NCI-H748 (cell line): ENCODE data around the gene PPP1CB.
"Not testable (repeated sequence)": the region's sequence is repeated elsewhere in the genome, so short reads cannot be mapped to it uniquely, and the experiment has no call there.

Source experiments
- DNase-seq: peaks from one replicate; lab custom pipeline; 2025; ENCODE audit not compliant: unreplicated experiment; lab: John Stamatoyannopoulos, UW

PPP1CB gene

DNA sequence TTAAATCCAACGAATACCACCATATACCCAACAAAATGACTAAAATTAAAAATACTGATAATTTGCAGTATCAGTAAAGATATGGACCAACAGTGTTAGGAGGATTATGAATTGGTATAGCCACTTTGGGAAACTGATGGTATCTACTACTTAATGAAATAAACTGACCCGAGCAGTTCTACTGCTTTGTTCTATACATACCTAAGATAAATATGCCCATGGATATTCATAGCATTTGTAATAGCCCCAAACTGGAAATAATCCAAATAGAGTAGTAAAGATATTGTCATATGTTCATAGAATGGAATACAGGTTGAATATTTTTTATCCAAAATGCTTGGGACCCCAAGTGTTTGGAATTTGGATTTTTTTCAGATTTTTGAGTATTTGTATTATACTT is 20.7 kb downstream of the PPP1CB start:
- no peak for DNase-seq

DNA sequence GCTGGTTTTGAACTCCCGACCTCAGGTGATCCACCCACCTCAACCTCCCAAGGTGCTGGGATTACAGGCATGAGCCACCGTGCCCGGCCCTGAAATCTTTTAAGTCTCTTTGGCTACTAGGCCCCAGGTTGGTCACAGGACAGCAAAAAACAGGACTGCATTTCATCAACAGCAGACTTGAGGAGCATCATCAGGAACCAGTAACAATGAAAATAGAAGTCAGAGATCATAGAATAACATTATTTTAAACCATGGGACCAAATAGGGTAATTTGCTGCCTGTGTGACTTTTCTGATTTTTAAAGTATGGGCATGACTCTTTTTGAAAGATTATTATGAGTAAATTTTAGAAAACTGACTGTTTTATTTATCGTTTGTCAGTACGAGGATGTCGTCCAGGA is 24.8 kb downstream of the PPP1CB start:
- no peak for DNase-seq

GRCh38 chr2:28778392-28778791 is 26.8 kb downstream of the PPP1CB start:
- DNase-seq: no peak

- no peak for DNase-seq
Observed at GRCh38 chr2:28779001-28779400, 27.4 kb downstream of the PPP1CB start.

DNA sequence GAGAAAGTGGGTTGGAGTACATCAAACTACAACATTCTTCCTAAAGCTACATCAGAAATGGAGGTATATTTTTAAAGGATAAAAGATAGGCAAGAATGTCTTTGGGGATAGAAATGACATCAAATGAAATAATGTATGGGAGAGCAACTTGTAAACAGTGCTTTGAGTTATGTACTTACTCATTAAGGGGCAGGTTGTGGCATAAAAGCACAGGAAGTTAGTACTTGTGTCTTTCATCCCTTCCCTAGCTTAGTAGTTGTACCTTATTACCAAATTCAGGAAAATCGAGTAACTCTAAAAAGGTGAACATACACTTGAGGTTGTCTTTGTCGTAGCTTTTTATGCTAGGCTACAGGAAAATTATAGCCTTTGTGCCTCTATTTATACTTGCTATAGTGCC is 28.9 kb downstream of the PPP1CB start:
- no peak for DNase-seq

DNA sequence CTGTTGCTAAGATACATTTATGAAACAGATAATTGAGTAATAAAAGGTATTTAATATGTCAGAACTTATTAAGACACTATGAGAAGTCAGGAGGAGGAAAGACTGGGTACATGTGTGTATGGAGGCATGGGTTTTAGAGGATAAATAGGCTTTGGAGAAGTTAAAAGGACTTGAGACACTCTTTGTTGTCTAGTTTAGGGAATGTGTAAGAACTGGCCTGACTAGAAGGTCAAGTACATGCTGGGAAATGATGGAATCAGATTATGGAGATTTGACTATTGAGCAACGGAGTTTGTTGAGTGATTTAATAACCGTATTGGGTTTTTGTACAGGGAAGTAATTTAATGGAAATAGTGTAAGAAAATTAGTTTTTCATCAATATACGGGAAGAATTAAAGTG is 30.8 kb downstream of the PPP1CB start:
- DNase-seq: no peak

DNA sequence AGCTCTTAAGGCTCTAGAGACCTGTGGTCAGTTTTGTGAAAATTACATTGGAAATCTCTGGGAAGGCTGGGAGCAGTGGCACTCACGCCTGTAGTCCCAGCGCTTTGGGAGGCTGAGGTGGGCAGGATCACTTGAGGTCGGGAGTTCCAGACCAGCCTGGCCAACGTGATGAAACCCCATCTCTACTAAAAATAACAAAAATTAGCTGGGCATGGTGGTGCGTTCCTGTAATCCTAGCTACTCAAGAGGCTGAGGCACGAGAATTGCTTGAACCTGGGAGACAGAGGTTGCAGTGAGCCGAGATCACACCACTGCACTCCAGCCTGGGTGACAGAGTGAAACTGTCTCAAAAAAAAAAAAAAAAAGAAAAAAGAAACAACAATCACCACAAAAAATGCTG is 32.9 kb downstream of the PPP1CB start:
- DNase-seq: not testable (repeated sequence)

- DNase-seq: no peak
Observed at GRCh38 chr2:28796620-28797019, 45.0 kb downstream of the PPP1CB start.

DNA sequence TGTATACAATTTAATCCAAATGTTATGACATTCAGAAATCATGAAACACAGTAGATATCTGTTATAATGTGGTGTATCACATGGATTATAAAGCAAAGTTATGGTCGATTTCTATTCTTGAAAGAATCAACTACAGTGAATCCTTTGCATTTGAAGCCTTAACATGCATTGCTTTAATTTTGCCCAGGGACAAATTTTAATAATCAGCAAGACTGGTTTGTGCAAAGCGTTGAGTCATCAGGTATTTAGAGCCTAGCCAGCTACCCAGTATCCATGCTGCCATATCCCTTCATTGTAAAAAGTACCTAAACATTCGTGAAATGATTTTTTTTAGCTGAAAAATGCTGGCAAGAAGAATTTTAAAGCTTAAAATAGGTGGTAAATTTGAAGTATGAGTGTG is 50.1 kb downstream of the PPP1CB start:
- no peak for DNase-seq

GRCh38 chr2:28802975-28803429 is 51.4 kb downstream of the PPP1CB start:
- DNase-seq: no peak

GRCh38 chr2:28809927-28810326 is 58.3 kb downstream of the PPP1CB start:
- peak; percentile 28 for DNase-seq

DNA sequence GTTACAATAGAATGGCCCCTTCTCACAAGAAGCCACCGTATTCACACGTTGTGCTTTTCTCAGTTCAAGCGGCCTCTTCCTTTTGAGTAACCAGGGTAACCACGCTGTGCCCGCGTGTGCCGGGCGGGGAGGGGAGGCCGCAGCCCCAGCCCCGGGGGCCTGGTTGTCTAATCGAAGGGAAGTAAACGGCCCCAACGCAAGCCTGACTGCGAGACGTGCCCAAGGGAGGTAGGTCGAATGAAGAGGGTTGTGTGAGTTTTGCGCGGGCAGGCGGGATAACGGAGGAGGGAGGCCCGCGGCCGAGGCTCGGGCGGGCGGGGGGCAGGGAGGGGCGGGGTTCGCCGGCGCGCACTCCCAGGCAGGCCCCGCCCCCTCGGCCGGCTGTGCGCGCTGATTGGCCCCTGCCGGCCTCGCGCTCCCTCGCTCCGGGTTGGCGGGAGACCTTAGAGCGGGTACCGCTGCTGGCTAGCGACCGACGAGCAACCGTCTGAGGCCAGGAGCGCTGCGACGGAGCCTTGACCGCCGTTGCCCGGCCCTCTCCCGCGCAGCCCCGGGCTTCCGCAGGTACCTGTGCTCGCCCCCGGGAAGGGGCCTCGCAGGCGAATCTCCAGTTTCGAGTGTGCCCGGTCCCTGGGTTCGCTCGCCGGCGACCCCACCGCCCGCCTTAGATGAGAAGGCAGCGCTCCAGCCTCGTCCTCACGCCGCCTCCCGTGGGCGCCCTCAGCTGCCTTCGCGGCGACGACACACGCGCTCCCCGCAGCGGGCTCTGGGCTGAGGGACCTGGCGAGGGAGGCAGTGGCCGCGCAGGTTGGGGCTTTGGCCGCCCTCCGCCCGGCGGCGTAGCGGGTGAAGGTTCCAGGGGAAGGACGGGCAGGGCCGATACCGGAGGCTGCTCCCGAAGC is 59.0 kb downstream of the PPP1CB start, which contains the start of gene SPDYA:
Gene SPDYA, plus strand, starts transcription at position 451 of the 902 bp plus-strand sequence. CDS start 5,181 bp downstream, outside the sequence.
- peak; percentile 77 for DNase-seq

- DNase-seq: no peak
Observed at GRCh38 chr2:28818053-28818452, 66.4 kb downstream of the PPP1CB start.

GRCh38 chr2:28821295-28821958 is 69.8 kb downstream of the PPP1CB start:
- peak; percentile 15 for DNase-seq

- DNase-seq: no peak
Observed at GRCh38 chr2:28822036-28822435, 70.4 kb downstream of the PPP1CB start.

- DNase-seq: no peak
Observed at GRCh38 chr2:28824207-28824606, 72.6 kb downstream of the PPP1CB start.

- DNase-seq: no peak
Observed at GRCh38 chr2:28824870-28825269, 73.2 kb downstream of the PPP1CB start.

GRCh38 chr2:28828382-28828781 is 76.8 kb downstream of the PPP1CB start:
- no peak for DNase-seq

DNA sequence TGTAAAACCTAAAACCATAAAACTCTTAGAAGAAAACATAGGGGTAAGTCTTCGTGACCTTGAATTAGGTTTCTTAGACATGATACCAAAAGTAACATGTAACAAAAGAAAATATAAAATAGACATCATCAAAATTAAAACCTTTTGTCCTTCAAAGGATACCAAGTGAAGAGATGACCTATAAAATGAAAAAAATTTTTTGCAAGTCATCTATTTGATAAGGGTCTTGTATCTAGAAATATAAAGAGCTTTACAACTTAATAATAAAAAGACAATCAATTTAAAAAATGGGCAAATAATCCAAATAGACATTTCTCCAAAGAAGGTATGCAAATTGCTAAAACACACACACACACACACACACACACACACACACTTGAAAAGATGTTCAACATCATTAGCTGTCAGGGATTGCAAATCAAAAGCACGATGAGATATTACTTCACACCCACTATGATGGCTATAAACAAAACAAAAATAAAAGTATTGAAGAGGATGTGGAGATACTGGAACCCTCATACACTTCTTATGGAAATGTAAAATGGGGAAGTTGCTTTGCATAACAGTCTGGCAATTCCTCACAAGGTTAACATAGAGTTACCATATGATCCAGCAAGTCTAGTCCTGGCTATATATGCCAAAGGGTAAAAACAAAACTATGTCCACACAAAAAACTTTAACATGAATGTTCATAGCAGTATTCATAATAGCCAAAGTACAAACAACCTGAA is 82.3 kb downstream of the PPP1CB start:
- no peak for DNase-seq

GRCh38 chr2:28835781-28836180 is 84.2 kb downstream of the PPP1CB start:
- no peak for DNase-seq

DNA sequence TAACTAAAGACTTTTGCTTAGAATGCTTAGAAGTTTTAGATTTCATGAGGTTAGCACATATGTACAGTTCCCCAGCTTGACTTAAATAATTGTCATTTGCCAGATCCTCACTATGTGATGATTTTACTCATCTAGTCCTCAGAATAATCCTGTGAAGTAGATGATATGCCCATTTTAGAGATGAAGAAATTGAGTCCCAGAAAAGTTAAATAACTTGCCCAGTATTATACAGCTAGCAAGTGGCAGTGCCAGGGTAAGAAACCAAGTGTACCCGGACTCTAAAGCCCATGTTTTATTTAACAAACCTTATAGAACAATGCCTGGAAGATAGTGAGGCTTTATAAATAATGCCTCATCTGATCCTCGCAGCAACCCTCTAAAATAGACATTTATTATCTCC is 87.3 kb downstream of the PPP1CB start:
- DNase-seq: no peak
